GM19468 (cell line): ENCODE data around the gene DCP1B.

Experiments
- ATAC-seq: cut with Tn5 transposase; IDR thresholded peaks from one replicate; pipeline ENCODE4 v1.9.1; 2021; ENCODE audit warnings: mild to moderate bottlenecking, moderate library complexity, moderate number of reproducible peaks; ENCODE audit not compliant: unreplicated experiment; ENCODE audit errors: extremely low read depth

DCP1B gene

GRCh38 chr12:1911598-1912575, 92.4 kb downstream of the DCP1B start:
- ATAC-seq, result no peak

DNA sequence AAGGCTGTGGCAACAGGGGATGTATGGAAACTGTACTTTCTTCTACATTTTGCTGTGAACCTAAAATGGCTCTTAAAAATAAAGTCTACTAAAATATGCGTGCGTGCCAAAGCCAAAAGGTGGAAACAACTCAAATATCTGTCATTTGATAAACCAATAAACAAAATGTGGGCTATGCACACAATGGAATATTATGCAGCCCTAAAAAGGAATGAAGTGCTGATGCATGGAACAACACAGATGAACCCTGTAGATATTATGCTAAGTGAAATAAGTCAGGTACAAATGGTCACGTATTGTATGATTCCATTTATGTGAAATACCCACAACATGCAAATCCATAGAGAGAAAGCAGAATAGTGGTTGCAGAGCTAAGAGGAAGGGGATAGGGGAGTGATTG, 93.8 kb downstream of the DCP1B start:
- no peak for ATAC-seq

- ATAC-seq, result no peak
These were observed 95.5 kb downstream of the DCP1B start for GRCh38 chr12:1908758-1909157.

GRCh38 chr12:1907652-1908611, 96.3 kb downstream of the DCP1B start:
- ATAC-seq, result no peak

GRCh38 chr12:1906579-1906978, 97.7 kb downstream of the DCP1B start:
- no peak for ATAC-seq

- no peak for ATAC-seq
These were observed 99.4 kb downstream of the DCP1B start for GRCh38 chr12:1904875-1905274.

GRCh38 chr12:1896964-1897363, 107.3 kb downstream of the DCP1B start:
- ATAC-seq, result no peak
